BJ (cell line): ENCODE measurements around the gene ACOT8. TPM values are rescaled to one million over a fixed set of nuclear protein-coding genes. Genes with fewer than 3 reads are reported as not detected.
"Not testable (repeated sequence)": the region's sequence is repeated elsewhere in the genome, so short reads cannot be mapped to it uniquely, and the experiment has no call there.

Experiments used
- CTCF ChIA-PET: fragments of 350-600 bp; formaldehyde crosslinking; extraction: SDS; loops from one replicate; lab custom pipeline; 2021; ENCODE audit warnings: antibody characterized with exemption, inconsistent platforms; lab: Yijun Ruan, JAX
- POLR2A ChIA-PET: fragments of 300-600 bp; sonication (Branson Sonifier 250); formaldehyde crosslinking; extraction: SDS; loops from one replicate; lab custom pipeline; 2021; ENCODE audit warnings: antibody characterized with exemption; lab: Charles Lee
- DNase-seq: peaks from one replicate; pipeline ENCODE4 v3.0.0-alpha.2; 2011; ENCODE audit warnings: low read depth
- H3K27me3 ChIP-seq: 2 replicates; pipeline ENCODE4 v1.6.0; 2011; ENCODE audit warnings: low read length; ENCODE audit not compliant: control insufficient read depth, insufficient read depth
- H3K36me3 ChIP-seq: 2 replicates; pipeline ENCODE4 v1.5.1; 2011; ENCODE audit warnings: low read length; ENCODE audit not compliant: control insufficient read depth, insufficient read depth
- H3K4me3 ChIP-seq: 2 replicates; pipeline ENCODE4 v1.5.1; 2011; ENCODE audit warnings: low read depth, mild to moderate bottlenecking, control low read depth, low read length
- CTCF ChIP-seq: IDR thresholded peaks from 2 replicates; pipeline ENCODE4 v1.5.1; 2011; ENCODE audit warnings: low read depth, mild to moderate bottlenecking, control low read depth, inconsistent platforms, low read length, moderate library complexity; ENCODE audit not compliant: insufficient read depth
- polyA plus RNA-seq: library from polyadenylated mRNA; depleted of rRNA; stranded (reverse); fragments of >200 nt; gene quantifications from 2 replicates; pipeline ENCODE4 v1.2.3, GENCODE V29; 2011

ACOT8 gene
- polyA plus RNA-seq, 1 experiment, result 49.9 TPM

- no peaks in the 10 kb centered on the region for H3K27me3 ChIP-seq
- ChIA-PET CTCF (interaction anchor here (1.0 to 2.0 kb wide), 5 partner anchors 10 to 66 kb away, joined by 3 to 6 read pairs (median 4); no protein-coding TSS in a partner anchor), POLR2A (interaction anchor here (0.6 kb wide), 2 partner anchors 20 to 50 kb away, joined by 3 read pairs; no protein-coding TSS in a partner anchor)
- peaks cover 5% of the 10 kb centered on the region; the same call in 1 of the 2 replicates for H3K36me3 ChIP-seq
- peak overlapping the region; percentile 69 for H3K4me3 ChIP-seq
- no peak for DNase-seq
- TF ChIP-seq CTCF, result no peak
Measured at GRCh38 chr20:45833883-45834796, 23.1 kb downstream of the ACOT8 start.

- TF ChIP-seq CTCF, result no peak
- DNase-seq, result peak; percentile 76
- CTCF ChIA-PET, result interaction anchor here (1.0 to 2.0 kb wide), 5 partner anchors 9 to 67 kb away, joined by 3 to 6 read pairs (median 4); no protein-coding TSS in a partner anchor
- Histone ChIP-seq H3K27me3 (no peaks in the 10 kb centered on the region), H3K4me3 (peak within 1 kb of the TSS; percentile 69), H3K36me3 (peaks cover 5% of the 10 kb centered on the region; the same call in 1 of the 2 replicates)
- POLR2A ChIA-PET, result interaction anchor here (0.5 to 0.6 kb wide), 2 partner anchors 49 to 170 kb away, joined by 3 read pairs; no protein-coding TSS in a partner anchor
Measured at GRCh38 chr20:45833030-45833882, 23.9 kb downstream of the ACOT8 start, which contains the start of gene SNX21. Gene SNX21 (plus strand): TSS chr20:45833799. CDS start chr20:45833920, 121 bp downstream.

DNA sequence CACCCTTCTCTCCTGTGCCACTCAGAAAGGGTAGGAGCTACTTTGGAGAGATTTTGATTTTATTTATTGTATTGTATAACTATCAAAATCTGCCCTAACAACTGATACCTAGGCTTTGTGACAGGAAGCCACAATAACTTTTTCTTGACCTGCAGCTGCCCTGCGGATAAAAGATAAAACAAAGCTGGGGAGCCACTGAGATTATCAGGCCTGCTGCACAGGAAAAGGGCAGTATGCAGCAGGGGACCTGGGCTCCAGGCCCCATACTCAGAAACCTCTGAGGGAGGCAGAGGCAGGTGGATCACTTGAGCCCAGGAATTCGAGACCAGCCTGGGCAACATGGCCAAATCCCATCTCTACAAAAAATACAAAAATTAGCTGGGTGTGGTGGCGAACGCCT, 24.6 kb downstream of the ACOT8 start:
- H3K4me3 ChIP-seq, result no peak overlapping the region
- CTCF ChIA-PET, result interaction anchor here (1.8 to 2.0 kb wide), 3 partner anchors 8 to 15 kb away, joined by 4 to 6 read pairs (median 4); no protein-coding TSS in a partner anchor
- no peak for DNase-seq

DNA sequence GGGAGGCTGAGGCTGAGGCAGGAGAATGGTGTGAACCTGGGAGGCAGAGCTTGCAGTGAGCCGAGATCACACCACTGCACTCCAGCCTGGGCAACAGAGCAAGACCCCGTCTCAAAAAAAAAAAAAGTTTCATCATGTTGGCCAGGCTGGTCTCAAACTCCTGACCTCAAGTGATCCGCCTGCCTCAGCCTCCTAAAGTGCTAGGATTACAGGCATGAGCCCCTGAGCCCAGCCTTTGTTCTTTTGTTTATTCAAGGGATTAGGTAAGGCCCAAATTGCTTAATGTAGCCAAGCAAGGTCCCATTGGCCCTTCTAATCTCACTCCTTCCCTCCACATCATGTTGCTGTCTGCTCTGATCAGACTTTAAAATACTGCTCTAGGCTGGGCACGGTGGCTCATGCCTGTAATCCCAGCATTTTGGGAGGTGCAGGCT, 27.5 kb downstream of the ACOT8 start:
- H3K36me3 ChIP-seq, DNase-seq, H3K27me3 ChIP-seq, H3K4me3 ChIP-seq, POLR2A ChIA-PET: not testable (repeated sequence)
- CTCF ChIA-PET, result interaction anchor here (0.9 kb wide), 1 partner anchor 63 kb away, joined by 3 read pairs; no protein-coding TSS in a partner anchor

More for the DNA sequence above, 24.6 kb downstream of the ACOT8 start:
- POLR2A ChIA-PET, result no interaction called here
- TF ChIP-seq CTCF, result no peak
- Histone ChIP-seq H3K36me3 (peaks cover 5% of the 10 kb centered on the region; the same call in 1 of the 2 replicates), H3K27me3 (no peaks in the 10 kb centered on the region)

GRCh38 chr20:45828589-45828988, 28.6 kb downstream of the ACOT8 start:
- TF ChIP-seq CTCF, result no peak
- Histone ChIP-seq H3K36me3 (no peaks in the 10 kb centered on the region), H3K27me3 (no peaks in the 10 kb centered on the region), H3K4me3 (no peak overlapping the region)
- no peak for DNase-seq
- CTCF ChIA-PET, result interaction anchor here (0.9 to 1.6 kb wide), 4 partner anchors 9 to 159 kb away, joined by 3 to 6 read pairs (median 4); no protein-coding TSS in a partner anchor
- POLR2A ChIA-PET, result interaction anchor here (0.6 kb wide), 2 partner anchors 62 to 868 kb away, joined by 3 to 4 read pairs; partner anchors contain the start of gene TOMM34
